Right lobe of liver (tissue), 6 donors: Measurements from ENCODE around the gene CRACR2B. TPM values are rescaled to one million over a fixed set of nuclear protein-coding genes. Genes with fewer than 3 reads are reported as not detected.

Experiments used
- ATAC-seq, 4 donors: fragments of 200-7000 bp; cut with Tn5 transposase; one replicate each; pipeline ENCODE4 v1.9.1; 2020; ENCODE audit warnings: mild to moderate bottlenecking in 4 of 4, moderate library complexity in 4 of 4
- DNase-seq, 3 donors: peaks; one replicate each; pipeline ENCODE4 v3.0.0-alpha.2; 2020
- H3K27ac ChIP-seq, 3 donors: fragments of 200-600 bp; one replicate each; pipeline ENCODE4 v1.8.0; 2022
- H3K27me3 ChIP-seq, 2 donors: fragments of 200-600 bp; one replicate each; pipeline ENCODE4 v1.8.0; 2022
- H3K36me3 ChIP-seq, 4 donors: fragments of 200-600 bp; sonication (generic) in 1 of 4; one replicate each; pipeline versions ENCODE4 v1.5.1 to v1.8.0; 2017 to 2022; ENCODE audit warnings: control low read depth in 1 of 4
- H3K4me1 ChIP-seq, 4 donors: fragments of 200-600 bp; sonication (generic) in 1 of 4; one replicate each; pipeline versions ENCODE4 v1.5.1 to v1.8.0; 2017 to 2022; ENCODE audit warnings: control low read depth in 1 of 4
- H3K4me3 ChIP-seq, 3 donors: fragments of 200-600 bp; one replicate each; pipeline ENCODE4 v1.8.0; 2022
- H3K9me3 ChIP-seq, 4 donors: fragments of 200-600 bp; sonication (generic) in 1 of 4; one replicate each; pipeline versions ENCODE4 v1.5.1 to v1.8.0; 2017 to 2022; ENCODE audit warnings: control low read depth in 1 of 4
- POLR2A ChIP-seq: fragments of 450-650 bp; IDR thresholded peaks from one replicate; pipeline ENCODE4 v1.6.1; 2017; ENCODE audit warnings: antibody characterized with exemption, mild to moderate bottlenecking
- WGBS: methylation state at CpG from one replicate; pipeline ENCODE4 v1.1.6; 2018; ENCODE audit warnings: low coverage, low lambda C conversion rate; ENCODE audit not compliant: insufficient coverage; ENCODE audit errors: missing lambda C conversion rate; 5-methylcytosine and 5-hydroxymethylcytosine counted together
- intact Hi-C, 2 donors: fragments of 100-400 bp; cut with DNase I; formaldehyde crosslinking; loops; one replicate each; pipeline versions ENCODE4 v1.11.2 to v1.14.1; 2022
- total RNA-seq, 6 experiments: library from RNA; depleted of rRNA in 2 of 6; stranded (reverse); fragments of >200 nt in 2 of 6; fragmentation: NEBNext Ultra II Directional in 3 of 6; extraction: Animal tissue kit (Norgen Biotek cat#: 25700) in 3 of 6; gene quantifications; one replicate each; pipeline versions ENCODE4 v1.1.0 to v1.2.4, GENCODE V29; 2016 to 2023
- TF ChIP-seq, protein P1 (sequence below), 4 donors: fragments of 200-600 bp in 3 of 4; fragments of 450-650 bp in 1 of 4; IDR thresholded peaks; one replicate each; pipeline versions ENCODE4 v1.5.1 to v1.8.0; 2016 to 2022; ENCODE audit warnings: antibody characterized with exemption in 4 of 4, mild to moderate bottlenecking in 2 of 4
- donor health status: DM: no; HTN: yes; CAD: no.
- donor health status: DM: no; HTN: no; CAD: no.
- donor health status: DM: no; HTN: no; CAD: no.
- donor health status: DM: no; HTN: yes; CAD: no.
- donor health status: DM: no; HTN: yes; CAD: no.

The CRACR2B gene
- total RNA-seq, 6 experiments from 2014 or later = 2.2 to 4.0 (median 3.1) TPM

DNA sequence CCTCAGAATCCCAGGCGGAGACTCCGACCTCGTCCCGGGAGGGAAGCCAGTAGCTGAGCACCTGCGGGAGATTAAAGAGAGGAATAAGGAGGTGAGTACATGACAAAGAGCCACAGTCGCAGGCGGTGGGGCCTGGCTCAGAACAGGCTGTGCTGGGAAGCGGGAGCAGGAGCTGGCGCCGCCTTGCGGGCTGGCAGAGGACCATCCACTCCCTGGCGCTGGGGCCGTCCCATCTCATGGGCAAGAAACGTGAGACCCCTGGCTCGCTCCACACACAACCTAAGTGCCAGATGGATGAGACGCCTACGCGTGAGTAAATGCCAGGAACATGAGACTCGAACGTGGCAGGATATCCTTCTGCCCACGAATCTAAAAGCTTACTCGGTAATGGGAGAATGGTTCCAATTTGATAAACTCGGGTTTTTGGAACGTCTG is 44.1 kb upstream of the CRACR2B start:
- Histone ChIP-seq H3K27ac (no peak overlapping the region), H3K4me1 (peaks cover 0 to 11% (median 5%) of the 10 kb centered on the region in 4 donors), H3K4me3 (no peak overlapping the region), H3K9me3 (no peaks in the 10 kb centered on the region), H3K36me3 (peaks cover 0 to 10% (median 0%) of the 10 kb centered on the region in 4 donors), H3K27me3 (no peaks in the 10 kb centered on the region)
- intact Hi-C loops = no loop called here
- TF ChIP-seq, protein P1, sequence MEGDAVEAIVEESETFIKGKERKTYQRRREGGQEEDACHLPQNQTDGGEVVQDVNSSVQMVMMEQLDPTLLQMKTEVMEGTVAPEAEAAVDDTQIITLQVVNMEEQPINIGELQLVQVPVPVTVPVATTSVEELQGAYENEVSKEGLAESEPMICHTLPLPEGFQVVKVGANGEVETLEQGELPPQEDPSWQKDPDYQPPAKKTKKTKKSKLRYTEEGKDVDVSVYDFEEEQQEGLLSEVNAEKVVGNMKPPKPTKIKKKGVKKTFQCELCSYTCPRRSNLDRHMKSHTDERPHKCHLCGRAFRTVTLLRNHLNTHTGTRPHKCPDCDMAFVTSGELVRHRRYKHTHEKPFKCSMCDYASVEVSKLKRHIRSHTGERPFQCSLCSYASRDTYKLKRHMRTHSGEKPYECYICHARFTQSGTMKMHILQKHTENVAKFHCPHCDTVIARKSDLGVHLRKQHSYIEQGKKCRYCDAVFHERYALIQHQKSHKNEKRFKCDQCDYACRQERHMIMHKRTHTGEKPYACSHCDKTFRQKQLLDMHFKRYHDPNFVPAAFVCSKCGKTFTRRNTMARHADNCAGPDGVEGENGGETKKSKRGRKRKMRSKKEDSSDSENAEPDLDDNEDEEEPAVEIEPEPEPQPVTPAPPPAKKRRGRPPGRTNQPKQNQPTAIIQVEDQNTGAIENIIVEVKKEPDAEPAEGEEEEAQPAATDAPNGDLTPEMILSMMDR (IDR thresholded peaks at IDR 0.05) = peak in 2 of 4 donors; percentile 12 to 53
- TF ChIP-seq POLR2A = no peak
- 28% methylated on average over 18 of the region's 24 CpGs for WGBS
- ATAC-seq (peak in 3 of 4 donors; percentile 15 to 63 (median 52)), DNase-seq (peak in 2 of 3 donors; percentile 57 to 71)

DNA sequence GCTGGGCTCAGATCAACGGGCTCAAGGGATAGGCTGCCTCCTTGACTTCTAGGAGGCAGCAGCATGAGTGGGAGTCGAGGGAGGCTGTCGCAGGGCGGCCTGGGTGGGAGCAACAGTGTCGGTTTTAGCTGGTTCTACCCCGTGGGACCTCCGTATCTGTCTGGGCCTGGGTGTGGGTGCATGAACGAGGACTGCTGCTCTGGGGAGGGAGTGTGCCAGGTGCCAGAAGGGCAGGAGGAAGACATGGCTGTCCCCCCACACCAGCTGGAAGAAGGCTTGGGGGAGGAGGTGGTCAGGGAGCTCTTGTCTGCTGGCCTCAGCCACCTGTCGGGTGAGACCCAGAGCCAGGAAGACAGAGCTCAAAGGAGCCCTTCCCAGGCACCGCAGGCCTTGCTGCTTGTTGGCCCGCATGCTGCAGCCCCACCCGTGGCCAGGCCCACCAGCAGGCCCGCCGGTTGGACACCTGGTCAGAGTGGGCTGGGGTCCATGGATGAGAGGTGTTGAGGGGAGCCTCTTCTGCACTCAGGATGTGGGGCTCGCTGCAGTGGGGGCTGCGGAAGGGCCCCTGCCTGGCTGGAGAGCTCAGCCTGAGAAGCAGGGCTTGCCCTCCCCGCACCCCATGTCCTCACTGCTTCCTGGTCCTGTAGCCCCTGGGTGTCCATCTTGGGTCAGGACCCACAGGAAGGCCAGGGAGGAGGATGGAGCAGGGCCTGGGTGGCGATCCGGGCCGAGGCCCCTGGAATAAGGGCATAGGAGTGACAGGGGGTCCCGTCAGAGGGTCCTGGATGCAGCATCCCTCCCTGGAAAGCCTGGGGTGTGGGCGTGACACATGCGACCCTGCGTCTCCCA is 41.3 kb upstream of the CRACR2B start:
- Histone ChIP-seq H3K36me3 (peaks cover 0 to 10% (median 0%) of the 10 kb centered on the region in 4 donors), H3K27me3 (no peaks in the 10 kb centered on the region), H3K9me3 (no peaks in the 10 kb centered on the region), H3K4me1 (peaks cover 0 to 4% (median 0%) of the 10 kb centered on the region in 4 donors), H3K27ac (no peak overlapping the region), H3K4me3 (no peak overlapping the region)
- peak in 1 of 3 donors; percentile 51 for DNase-seq
- TF ChIP-seq, protein P1 (IDR thresholded peaks at IDR 0.05) = no peak
- no peak for TF ChIP-seq POLR2A
- no peak for ATAC-seq
- intact Hi-C loops = no loop called here
- WGBS = 81% methylated on average over 3 of the region's 24 CpGs

DNA sequence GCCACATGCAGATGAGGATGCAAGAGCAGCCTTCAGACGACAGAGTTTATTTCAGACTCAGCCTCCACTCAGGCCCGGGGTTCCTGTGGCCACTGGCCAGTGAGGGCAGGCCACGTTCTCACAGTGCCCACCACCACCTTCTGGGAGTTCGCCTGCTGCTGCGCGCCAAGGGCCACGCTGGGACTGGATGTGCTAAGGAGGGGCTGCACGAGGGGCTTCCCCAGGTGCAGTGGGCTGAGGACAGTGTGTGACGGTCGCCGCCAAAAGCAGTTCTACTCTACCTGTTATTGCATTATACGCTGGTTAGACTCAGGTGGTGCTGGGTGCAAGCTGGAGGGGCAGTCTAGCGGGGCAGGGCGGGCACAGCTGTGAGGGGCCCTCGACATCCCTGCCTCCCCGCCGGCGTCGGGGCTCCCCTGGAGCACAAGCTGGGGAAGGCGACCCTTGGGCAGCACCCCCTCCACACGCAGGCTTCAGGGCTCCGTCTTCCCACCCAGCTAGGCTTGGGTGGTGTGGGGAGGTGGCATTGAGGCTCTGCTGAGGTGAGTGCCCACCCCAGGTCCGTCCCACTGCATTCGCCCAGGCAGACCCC is 40.5 kb upstream of the CRACR2B start:
- peaks cover 0 to 4% (median 0%) of the 10 kb centered on the region in 4 donors for H3K4me1 ChIP-seq
- ATAC-seq = no peak
- no peaks in the 10 kb centered on the region for H3K9me3 ChIP-seq
- WGBS = 89% methylated on average over 5 of the region's 24 CpGs
- no peak overlapping the region for H3K4me3 ChIP-seq
- DNase-seq = no peak
- peaks cover 0 to 10% (median 0%) of the 10 kb centered on the region in 4 donors for H3K36me3 ChIP-seq
- intact Hi-C loops = no loop called here
- no peak overlapping the region for H3K27ac ChIP-seq
- no peak for TF ChIP-seq POLR2A
- TF ChIP-seq, protein P1 (IDR thresholded peaks at IDR 0.05) = no peak
- H3K27me3 ChIP-seq = no peaks in the 10 kb centered on the region

DNA sequence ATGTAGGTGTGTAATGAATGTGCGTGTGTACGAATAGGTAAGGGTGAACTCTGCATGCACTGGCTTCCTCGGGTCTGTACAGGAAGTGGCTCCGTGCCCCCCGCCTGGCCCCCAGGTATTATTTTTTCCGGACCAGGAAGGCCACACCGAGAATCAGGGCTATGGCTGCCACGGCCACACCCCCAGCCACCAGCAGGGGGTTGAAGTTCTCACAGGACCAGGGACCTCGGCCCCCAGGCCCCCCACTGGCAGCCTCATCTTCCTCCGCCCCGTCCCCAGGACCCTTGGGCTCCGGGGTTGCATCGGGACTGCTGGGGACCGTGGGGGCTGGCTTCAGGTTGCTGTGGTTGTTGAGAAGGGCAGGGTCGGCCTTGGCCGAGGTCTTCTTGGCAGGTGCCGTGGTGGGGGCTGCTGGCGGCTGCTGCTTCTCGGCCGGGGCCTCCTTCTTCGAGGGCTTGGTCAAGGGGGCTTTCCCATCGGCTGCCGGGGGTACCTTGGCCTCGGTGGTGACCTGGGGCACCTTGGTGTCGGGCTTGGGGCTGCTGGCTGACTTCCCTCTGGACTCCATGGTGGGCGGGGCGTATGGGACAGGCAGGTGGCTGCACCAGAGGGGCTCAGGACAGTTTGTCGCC is 39.6 kb upstream of the CRACR2B start:
- DNase-seq (no peak), ATAC-seq (no peak)
- no peak for TF ChIP-seq POLR2A
- TF ChIP-seq, protein P1 (IDR thresholded peaks at IDR 0.05) = no peak
- no peaks in the 10 kb centered on the region for H3K27me3 ChIP-seq
- H3K9me3 ChIP-seq = no peaks in the 10 kb centered on the region
- H3K36me3 ChIP-seq = peaks cover 0 to 13% (median 0%) of the 10 kb centered on the region in 4 donors
- no peak overlapping the region for H3K27ac ChIP-seq
- no peak overlapping the region for H3K4me3 ChIP-seq
- 42% methylated on average over 8 of the region's 28 CpGs for WGBS
- intact Hi-C loops = no loop called here
- H3K4me1 ChIP-seq = peaks cover 0 to 4% (median 0%) of the 10 kb centered on the region in 4 donors
